C4-2B (cell line): ENCODE data around the gene TMEM235.
A peak's percentile ranks its signal among the peaks of the same experiment; 100 is the strongest.

ENCODE experiments used
- H3K27ac ChIP-seq: fragments of 450-650 bp; 2 replicates; pipeline ENCODE4 v1.5.1; 2017
- ZFX ChIP-seq: fragments of 450-650 bp; IDR thresholded peaks from 2 replicates; pipeline ENCODE4 v1.6.1; 2017
- TF ChIP-seq, protein P1 (sequence below): fragments of 450-650 bp; conservative IDR thresholded peaks from 2 replicates; pipeline ENCODE4 v1.5.1; 2017; ENCODE audit warnings: mild to moderate bottlenecking

The TMEM235 gene

DNA sequence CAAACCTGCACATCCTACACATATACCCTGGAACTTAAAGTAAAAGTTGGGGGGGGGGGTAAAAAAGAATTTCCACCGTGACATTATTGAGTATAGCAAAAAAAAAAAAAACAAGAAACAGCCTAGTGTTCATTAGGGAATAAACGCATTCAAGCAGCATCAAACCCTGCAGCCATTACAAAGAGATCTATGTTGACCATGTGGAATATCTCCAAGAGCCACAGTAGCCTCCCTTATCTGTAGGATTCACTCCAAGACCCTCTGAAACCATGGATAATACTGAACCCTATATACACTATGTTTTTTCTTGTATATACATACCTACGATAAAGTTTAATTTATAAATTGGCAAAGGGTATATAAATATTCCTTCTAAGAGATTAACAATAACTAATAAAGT lies 22.9 kb upstream of the TMEM235 start:
- no peak overlapping the region for H3K27ac ChIP-seq
- TF ChIP-seq, protein P1, sequence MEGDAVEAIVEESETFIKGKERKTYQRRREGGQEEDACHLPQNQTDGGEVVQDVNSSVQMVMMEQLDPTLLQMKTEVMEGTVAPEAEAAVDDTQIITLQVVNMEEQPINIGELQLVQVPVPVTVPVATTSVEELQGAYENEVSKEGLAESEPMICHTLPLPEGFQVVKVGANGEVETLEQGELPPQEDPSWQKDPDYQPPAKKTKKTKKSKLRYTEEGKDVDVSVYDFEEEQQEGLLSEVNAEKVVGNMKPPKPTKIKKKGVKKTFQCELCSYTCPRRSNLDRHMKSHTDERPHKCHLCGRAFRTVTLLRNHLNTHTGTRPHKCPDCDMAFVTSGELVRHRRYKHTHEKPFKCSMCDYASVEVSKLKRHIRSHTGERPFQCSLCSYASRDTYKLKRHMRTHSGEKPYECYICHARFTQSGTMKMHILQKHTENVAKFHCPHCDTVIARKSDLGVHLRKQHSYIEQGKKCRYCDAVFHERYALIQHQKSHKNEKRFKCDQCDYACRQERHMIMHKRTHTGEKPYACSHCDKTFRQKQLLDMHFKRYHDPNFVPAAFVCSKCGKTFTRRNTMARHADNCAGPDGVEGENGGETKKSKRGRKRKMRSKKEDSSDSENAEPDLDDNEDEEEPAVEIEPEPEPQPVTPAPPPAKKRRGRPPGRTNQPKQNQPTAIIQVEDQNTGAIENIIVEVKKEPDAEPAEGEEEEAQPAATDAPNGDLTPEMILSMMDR: no peak
- TF ChIP-seq ZFX: no peak

DNA sequence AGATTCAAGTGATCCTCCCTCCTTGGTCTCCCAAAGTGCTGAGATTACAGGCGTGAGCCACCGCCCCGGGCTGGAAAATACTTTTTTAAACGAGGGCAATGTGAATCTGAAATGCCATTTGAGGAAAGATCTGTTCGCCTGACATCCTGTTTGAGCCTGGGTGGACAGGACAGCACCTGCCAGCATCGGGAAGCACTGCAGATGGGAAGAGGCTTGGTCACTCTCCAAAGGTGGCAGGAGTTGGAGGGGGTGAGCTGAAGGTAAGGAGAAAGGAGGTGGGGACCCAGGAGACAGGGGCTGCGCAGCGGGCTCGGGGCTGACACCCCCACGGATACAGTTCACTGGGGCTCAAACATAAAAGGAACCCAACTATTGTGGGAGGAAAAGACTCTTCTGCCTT lies 21.3 kb upstream of the TMEM235 start:
- TF ChIP-seq, protein P1: no peak
- TF ChIP-seq ZFX: no peak
- no peak overlapping the region for H3K27ac ChIP-seq

DNA sequence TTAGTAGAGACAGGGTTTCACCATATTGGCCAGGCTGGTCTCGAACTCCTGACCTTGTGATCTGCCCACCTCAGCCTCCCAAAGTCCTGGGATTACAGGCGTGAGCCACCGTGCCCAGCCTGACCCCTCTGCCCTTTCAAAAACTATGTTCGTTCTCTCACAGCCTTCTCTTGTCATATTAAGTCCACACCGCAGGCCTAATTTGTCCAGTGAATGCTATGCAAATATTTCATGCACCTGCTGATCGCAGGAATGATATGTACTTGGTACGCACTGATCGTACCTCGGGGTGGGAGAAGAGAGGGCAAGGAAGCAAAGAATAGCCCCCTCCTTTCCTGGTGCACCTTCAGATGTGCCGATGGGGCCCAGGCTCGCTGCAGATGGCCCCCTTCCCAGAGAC lies 20.4 kb upstream of the TMEM235 start:
- no peak overlapping the region for H3K27ac ChIP-seq
- TF ChIP-seq, protein P1: no peak
- no peak for TF ChIP-seq ZFX

DNA sequence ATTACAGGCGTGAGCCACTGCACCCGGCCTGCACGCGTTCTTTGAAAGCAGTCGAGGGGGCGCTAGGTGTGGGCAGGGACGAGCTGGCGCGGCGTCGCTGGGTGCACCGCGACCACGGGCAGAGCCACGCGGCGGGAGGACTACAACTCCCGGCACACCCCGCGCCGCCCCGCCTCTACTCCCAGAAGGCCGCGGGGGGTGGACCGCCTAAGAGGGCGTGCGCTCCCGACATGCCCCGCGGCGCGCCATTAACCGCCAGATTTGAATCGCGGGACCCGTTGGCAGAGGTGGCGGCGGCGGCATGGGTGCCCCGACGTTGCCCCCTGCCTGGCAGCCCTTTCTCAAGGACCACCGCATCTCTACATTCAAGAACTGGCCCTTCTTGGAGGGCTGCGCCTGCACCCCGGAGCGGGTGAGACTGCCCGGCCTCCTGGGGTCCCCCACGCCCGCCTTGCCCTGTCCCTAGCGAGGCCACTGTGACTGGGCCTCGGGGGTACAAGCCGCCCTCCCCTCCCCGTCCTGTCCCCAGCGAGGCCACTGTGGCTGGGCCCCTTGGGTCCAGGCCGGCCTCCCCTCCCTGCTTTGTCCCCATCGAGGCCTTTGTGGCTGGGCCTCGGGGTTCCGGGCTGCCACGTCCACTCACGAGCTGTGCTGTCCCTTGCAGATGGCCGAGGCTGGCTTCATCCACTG lies 17.3 kb upstream of the TMEM235 start, which contains the start of gene BIRC5:
BIRC5 (plus strand) TSS at position 238 of the 690 bp plus-strand sequence; CDS start at position 302, 64 bp downstream.
- TF ChIP-seq, protein P1: no peak
- TF ChIP-seq ZFX: peak; percentile 93; the same call in 1 of the 2 replicates
- peak within 1 kb of the TSS; percentile 97 for H3K27ac ChIP-seq

DNA sequence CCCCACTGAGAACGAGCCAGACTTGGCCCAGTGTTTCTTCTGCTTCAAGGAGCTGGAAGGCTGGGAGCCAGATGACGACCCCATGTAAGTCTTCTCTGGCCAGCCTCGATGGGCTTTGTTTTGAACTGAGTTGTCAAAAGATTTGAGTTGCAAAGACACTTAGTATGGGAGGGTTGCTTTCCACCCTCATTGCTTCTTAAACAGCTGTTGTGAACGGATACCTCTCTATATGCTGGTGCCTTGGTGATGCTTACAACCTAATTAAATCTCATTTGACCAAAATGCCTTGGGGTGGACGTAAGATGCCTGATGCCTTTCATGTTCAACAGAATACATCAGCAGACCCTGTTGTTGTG lies 16.7 kb upstream of the TMEM235 start:
- TF ChIP-seq ZFX: no peak
- TF ChIP-seq, protein P1: no peak
- peak overlapping the region; percentile 97 for H3K27ac ChIP-seq

DNA sequence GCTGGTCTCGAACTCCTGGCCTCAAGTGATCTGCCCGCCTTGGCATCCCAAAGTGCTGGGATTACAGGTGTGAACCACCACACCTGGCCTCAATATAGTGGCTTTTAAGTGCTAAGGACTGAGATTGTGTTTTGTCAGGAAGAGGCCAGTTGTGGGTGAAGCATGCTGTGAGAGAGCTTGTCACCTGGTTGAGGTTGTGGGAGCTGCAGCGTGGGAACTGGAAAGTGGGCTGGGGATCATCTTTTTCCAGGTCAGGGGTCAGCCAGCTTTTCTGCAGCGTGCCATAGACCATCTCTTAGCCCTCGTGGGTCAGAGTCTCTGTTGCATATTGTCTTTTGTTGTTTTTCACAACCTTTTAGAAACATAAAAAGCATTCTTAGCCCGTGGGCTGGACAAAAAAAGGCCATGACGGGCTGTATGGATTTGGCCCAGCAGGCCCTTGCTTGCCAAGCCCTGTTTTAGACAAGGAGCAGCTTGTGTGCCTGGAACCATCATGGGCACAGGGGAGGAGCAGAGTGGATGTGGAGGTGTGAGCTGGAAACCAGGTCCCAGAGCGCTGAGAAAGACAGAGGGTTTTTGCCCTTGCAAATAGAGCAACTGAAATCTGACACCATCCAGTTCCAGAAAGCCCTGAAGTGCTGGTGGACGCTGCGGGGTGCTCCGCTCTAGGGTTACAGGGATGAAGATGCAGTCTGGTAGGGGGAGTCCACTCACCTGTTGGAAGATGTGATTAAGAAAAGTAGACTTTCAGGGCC lies 11.9 kb upstream of the TMEM235 start:
- no peak overlapping the region for H3K27ac ChIP-seq

More for the DNA sequence above, 11.9 kb upstream of the TMEM235 start:
- TF ChIP-seq, protein P1: no peak
- TF ChIP-seq ZFX: no peak
